Inflammatory macrophage (primary cell): ENCODE results near the gene RNU1-3.
"Not testable (repeated sequence)": the region's sequence is repeated elsewhere in the genome, so short reads cannot be mapped to it uniquely, and the experiment has no call there.

ENCODE experiments used
- DNase-seq, 2 donors: peaks; one replicate each; pipeline ENCODE4 v3.0.0-alpha.2; 2020 to 2022
- total RNA-seq, 18 experiments: gene quantifications; one replicate each; lab custom pipeline; 2026; ENCODE audit warnings: mixed read lengths in 6 of 18, inconsistent platforms in 2 of 18; lab: John Stamatoyannopoulos, UW

RNU1-3 gene
- 0 to 0.05 (median 0) reads per million in 18 experiments for total RNA-seq

DNA sequence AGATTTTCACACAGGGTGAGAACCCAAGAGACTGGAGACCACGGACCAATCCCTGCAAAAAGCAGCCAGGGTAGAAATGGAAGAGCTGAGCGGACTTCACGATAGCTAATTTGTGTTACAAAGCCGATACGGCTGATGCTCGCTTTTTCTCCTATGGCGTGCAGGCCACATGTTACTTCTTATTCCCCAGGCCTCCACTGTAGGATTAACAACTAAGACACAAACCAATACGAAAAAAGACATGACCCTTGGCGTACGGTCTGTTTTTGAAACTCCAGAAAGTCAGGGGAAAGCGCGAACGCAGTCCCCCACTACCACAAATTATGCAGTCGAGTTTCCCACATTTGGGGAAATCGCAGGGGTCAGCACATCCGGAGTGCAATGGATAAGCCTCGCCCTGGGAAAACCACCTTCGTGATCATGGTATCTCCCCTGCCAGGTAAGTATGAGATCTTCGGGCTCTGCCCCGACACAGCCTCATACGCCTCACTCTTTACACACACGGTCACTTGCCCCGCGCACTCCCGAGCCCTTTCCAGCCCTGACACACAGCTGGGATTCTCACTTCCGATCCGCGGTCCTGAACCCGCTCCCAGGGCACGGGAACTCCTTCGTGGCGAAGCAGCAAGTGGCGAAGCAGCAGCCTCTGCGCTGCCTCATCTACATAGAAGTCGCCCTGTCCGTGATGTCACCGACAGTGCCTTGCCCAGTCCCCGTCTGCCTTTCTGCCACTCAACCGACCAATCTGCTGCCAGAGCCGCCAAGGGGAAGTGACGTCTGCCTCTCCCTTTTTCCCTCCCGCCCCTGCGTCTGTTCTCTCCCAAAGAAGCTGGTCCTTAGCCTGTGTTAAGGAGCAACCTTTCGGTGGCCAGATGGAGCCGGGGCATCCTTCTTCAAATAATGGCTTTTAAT lies at the start of gene RNU1-3:
RNU1-3 (minus strand) TSS at position 447 of the 912 bp plus-strand sequence.
- not testable (repeated sequence) for DNase-seq

DNA sequence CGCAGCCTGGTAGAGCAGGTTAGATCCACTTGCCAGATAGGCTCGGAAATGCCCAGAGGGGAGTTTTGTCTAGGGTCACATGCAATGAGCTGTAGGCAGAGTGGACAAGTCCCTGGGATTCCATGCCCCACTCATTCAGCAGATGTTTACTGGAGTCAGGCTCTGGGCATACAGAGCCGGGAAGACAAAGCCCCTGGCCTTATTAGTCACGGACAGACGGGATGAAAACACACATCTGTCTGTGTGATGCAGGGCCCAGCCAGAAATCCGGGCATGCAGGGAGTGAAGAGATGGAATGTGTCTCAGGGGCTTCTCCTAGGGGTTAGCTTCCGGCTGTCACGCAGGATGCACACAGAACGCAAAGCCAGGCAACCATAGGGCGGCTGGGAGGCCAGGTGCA lies 46.7 kb upstream of the RNU1-3 start:
- not testable (repeated sequence) for DNase-seq

DNA sequence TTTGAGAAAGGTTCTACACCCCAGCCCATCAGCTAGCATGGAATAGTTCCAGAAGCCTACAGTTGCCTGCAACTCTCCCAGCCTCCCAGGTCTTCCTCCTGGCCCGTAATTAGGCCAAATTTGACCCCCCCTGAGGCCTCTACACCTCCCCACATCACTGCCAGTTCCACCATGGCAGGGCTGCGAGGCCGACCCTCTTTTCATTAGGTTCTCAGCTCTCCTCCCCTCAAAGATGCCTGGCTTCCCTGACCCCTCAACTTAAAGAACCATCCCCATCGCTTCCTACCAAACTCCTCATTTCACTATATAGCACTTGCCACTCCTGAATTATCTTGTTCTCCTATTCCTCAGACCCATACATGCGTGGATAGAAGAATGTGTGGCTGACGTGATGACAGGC lies 46.2 kb upstream of the RNU1-3 start:
- not testable (repeated sequence) for DNase-seq

DNA sequence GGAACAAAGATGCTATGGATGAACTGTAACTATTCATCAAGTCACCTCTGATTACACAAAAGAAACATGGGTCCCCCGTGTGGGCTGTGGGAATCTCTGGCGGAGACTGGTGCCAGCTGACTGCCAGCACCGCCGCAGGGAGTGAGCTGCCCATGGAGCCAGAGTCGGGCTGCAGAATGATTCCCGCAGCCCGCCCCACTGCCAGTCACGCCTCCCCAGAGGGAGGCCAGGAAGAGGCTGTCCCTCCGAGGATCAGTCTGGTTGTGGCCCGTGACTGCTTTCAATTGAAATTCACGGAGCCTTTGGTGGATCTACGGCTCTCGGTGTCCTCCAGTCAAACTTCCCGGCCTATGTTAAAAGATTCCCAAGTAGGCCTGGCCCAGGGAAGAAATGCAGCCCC lies 45.8 kb upstream of the RNU1-3 start:
- not testable (repeated sequence) for DNase-seq

DNA sequence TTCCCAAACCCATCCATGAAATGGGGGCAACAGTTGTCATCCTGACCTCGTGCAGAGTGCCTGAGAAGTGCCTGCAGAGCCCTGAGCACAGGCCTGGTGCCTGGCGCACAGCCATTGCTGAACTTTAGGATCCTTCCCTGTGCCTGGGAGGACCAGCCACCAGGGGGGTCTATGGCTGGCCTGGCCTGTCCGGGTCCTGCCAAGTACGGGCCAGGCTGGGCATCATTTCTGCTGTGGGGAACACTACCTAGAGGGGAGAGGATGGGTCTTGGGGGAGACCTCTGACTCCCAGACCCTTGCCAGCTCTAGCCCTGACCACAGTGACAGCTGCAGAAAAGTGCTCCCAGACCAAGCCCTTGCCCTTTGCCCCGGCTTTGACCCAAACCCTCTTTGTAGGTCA lies 45.4 kb upstream of the RNU1-3 start:
- DNase-seq: not testable (repeated sequence)

DNA sequence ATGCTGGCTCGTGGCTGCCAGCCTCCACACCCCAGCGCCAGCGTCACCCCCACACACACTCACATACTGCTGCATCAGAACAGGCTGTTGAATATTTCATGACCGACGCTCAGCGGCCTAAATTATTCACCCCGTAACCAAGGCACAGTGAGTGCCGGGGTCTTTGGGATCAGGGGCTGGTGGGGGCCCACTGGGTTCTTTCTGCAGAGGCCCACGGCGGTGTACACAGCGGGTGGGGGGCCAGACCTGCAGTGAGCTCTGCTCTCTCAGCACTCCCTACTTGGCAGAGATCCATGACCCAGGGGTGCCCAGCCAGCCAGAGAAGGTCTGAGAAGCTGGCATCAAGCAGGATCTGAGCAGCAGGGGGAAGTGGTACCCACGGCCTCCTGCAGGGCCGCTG lies 43.9 kb upstream of the RNU1-3 start:
- not testable (repeated sequence) for DNase-seq

DNA sequence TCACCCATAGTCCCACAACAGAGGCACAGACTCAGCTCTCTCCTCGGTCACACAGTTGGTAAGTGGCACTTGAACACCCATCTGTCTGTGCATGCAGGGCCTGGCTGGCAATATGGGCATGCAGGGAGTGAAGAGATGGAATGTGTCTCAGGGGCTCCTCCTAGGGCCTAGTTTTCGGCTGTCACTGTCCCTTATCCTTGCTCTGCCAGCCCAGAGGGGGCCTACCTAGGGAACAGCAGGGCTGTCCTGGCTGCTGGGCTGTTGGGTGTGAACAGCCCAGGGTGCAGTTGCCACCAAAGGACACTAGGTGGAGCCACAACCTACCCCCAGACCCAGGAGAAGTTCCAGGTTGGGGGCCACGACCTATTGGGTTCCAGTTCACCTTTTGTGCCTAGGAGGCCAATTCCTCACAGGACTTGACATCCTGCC lies 42.9 kb upstream of the RNU1-3 start:
- not testable (repeated sequence) for DNase-seq

GRCh38 chr1:16708704-16709103 lies 42.0 kb upstream of the RNU1-3 start:
- DNase-seq: not testable (repeated sequence)

- DNase-seq: not testable (repeated sequence)
Observed at GRCh38 chr1:16707130-16708093, 40.7 kb upstream of the RNU1-3 start.

DNA sequence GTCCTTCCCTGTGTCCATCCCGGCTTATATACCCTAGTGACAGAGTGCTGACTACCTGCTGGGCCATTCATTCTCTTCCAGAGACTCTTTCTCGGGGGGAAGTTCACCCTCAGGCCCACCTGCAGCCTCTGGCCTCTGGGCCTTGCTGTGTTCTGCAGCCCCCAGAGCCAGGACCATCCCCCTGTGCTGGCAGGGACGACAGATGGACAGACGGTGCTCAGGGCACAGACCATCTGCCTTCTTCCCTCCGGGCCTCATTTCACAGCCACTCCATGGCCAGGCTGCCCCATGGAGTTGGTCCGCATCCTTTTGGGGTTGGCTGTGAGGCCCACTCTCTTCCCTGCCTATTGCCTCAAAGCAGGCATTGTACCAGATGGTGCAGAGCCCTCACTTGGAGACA lies 39.6 kb upstream of the RNU1-3 start:
- DNase-seq: not testable (repeated sequence)

GRCh38 chr1:16704502-16705100 lies 37.9 kb upstream of the RNU1-3 start:
- DNase-seq: not testable (repeated sequence)

DNA sequence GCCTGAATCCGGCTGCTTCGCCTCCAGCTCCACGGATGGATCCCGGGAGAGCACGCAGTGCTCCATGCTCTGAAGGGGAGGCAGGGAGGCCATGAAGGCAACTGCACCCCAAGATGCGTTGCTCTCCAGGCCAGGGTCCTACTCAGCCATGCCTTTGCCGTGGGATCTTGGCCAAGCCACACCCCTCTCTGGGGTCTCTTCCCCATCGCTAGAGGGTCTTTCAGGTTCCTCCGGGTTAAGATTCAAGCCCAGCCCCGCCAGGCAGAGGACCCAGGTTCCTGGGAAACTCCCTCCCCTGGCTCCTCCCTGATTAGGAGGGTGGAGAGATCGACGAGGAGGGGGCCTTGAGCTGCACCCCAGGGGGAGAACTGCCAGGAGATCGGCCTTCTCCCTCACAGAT lies 37.3 kb upstream of the RNU1-3 start:
- not testable (repeated sequence) for DNase-seq

- not testable (repeated sequence) for DNase-seq
Observed at GRCh38 chr1:16703602-16704001, 36.9 kb upstream of the RNU1-3 start.

DNA sequence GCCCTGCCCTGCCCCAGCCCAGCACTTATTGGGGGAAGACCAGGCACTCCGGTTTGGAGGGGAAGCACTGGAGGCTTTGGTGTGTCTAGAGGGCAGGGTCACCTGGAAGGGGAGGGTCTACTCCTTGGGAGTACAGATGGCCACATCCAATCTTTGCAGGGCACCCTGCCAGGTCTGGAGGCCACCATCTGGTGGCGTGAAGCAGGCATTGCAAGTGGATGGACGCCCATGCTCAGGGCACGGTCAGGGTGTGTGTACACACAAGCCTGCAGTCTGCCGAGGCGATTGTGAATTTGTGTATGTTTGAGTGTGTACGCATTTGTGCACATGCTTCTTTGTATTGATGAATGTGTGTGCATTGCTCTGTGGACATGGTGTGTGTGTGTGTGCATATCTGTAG lies 36.4 kb upstream of the RNU1-3 start:
- not testable (repeated sequence) for DNase-seq

GRCh38 chr1:16702280-16702679 lies 35.5 kb upstream of the RNU1-3 start:
- not testable (repeated sequence) for DNase-seq

DNA sequence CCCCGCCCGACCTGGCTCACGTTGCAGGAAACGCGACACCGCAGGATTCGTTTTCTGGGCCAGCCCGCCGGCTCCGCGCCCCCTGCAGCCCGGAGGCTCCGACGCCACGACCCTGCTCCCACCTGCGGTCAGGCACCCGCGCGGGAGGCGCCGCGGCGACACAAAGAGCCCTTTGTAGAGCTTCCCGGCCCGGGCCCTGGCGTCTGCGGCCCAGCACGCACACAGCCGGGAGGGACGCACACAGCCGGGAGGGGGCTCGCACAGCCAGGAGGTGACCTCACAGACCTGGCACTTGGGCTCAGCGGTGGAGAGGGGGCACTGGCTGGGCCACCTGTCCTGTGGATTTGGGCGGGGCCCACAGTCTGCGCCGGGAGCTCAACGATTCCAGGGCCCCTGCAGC lies 34.4 kb upstream of the RNU1-3 start:
- not testable (repeated sequence) for DNase-seq

DNA sequence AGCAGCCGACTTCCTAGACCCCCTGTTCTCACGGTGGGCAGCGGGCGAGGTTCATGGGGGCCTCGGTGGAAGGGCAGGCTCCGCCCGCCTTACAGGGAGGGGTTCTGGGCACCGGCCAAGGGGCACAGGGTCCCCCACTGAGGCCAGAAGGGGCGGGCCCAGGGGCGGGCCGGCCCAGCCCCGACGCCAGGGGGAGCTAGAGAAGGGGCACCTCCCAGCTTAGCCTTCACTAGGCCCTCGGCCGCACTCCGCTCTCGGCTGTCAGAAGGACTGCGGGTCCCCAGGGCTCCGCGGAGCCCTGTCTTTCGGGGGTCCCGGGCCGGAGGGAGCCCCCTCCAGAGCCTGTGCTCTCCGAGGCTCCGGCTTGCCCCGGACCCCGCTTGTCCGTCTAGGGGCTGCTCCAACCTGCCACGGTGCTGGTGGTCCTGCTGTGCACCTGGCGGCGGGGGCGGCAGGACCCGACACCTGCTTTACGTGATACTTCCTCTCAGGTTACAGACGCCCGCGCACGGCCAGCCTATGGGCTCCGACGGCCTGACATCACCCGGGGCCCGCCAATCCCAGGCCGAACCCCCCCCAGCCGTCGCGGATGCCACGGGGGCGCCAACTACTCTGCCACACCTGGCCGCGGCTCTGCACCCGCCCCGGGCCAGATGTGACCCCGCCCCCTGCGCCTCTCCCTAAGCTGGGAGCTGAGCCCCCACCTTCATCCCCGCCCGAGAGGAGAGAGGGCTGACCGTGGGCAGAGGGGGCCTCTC lies 33.6 kb upstream of the RNU1-3 start:
- DNase-seq: not testable (repeated sequence)

GRCh38 chr1:16699440-16699839 lies 32.7 kb upstream of the RNU1-3 start:
- not testable (repeated sequence) for DNase-seq

- not testable (repeated sequence) for DNase-seq
Observed at GRCh38 chr1:16697152-16697551, 30.4 kb upstream of the RNU1-3 start.

GRCh38 chr1:16696507-16697150 lies 29.9 kb upstream of the RNU1-3 start:
- not testable (repeated sequence) for DNase-seq

GRCh38 chr1:16694308-16694702 lies 27.6 kb upstream of the RNU1-3 start:
- not testable (repeated sequence) for DNase-seq
